Testis (tissue), 2 donors: ENCODE results near the gene MYH10.
A peak's percentile ranks its signal among the peaks of the same experiment; 100 is the strongest.

Experiments
- POLR2A ChIP-seq: fragments of 450-650 bp; IDR thresholded peaks from one replicate; pipeline ENCODE4 v1.6.1; 2017; ENCODE audit warnings: antibody characterized with exemption, mild to moderate bottlenecking, moderate library complexity
- TF ChIP-seq, protein P1 (sequence below), 3 experiments: fragments of 450-650 bp in 2 of 3; fragments of 200-600 bp in 1 of 3; sonication (generic) in 1 of 3; IDR thresholded peaks; one replicate each; pipeline ENCODE4 v1.5.1; 2016 to 2019; ENCODE audit warnings: antibody characterized with exemption in 3 of 3, mild to moderate bottlenecking in 2 of 3, moderate library complexity in 1 of 3

DNA sequence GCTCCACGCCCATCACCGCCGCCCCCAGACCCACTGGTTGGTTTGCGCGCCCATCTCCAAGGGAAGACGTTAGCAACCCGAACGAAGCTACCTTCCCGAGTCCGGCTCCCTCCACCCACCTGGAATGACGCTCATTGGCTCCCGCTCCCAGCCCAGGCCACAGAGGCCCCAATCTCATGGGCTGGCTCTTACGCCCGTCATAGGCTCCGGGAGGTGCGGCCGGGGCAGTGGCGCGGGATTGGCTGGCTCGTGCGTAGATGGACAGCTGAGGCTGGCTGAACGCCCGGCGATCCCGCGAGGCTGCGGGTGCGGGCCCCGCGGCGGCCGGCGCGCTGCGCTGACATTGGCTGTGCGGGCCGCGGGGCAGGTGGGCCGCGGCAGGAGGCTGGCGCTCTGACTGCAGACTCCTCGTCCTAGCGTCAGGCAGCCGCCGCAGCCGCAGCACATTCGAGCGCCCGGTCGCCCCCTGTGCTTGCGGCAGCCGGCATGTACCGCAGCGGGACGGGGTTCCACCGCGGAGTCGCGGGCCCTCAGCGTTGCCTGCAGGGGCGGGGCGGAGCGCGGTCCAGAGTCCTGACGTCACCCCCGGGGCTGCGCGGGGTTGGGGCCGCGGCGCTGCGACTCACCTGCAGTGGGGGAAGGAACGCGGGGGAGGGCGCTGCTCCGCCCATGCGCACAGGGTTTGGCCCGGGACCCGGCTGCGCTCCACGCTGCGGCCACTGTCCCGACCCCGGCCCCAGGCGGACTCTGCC is 453 bp upstream of the MYH10 start:
- TF ChIP-seq POLR2A, result no peak
- TF ChIP-seq, protein P1, sequence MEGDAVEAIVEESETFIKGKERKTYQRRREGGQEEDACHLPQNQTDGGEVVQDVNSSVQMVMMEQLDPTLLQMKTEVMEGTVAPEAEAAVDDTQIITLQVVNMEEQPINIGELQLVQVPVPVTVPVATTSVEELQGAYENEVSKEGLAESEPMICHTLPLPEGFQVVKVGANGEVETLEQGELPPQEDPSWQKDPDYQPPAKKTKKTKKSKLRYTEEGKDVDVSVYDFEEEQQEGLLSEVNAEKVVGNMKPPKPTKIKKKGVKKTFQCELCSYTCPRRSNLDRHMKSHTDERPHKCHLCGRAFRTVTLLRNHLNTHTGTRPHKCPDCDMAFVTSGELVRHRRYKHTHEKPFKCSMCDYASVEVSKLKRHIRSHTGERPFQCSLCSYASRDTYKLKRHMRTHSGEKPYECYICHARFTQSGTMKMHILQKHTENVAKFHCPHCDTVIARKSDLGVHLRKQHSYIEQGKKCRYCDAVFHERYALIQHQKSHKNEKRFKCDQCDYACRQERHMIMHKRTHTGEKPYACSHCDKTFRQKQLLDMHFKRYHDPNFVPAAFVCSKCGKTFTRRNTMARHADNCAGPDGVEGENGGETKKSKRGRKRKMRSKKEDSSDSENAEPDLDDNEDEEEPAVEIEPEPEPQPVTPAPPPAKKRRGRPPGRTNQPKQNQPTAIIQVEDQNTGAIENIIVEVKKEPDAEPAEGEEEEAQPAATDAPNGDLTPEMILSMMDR (IDR thresholded peaks at IDR 0.05), result peak; percentile 11 to 16 (median 12)
